BE2C (cell line): ENCODE data around the gene GEMIN7.

ENCODE experiments used
- DNase-seq: peaks from one replicate; pipeline ENCODE4 v3.0.0-alpha.2; 2020
- H3K27me3 ChIP-seq: fragments of 250-450 bp; sonication (Bioruptor Pico); 2 replicates; pipeline ENCODE4 v1.5.1; 2020; ENCODE audit warnings: mild to moderate bottlenecking
- H3K36me3 ChIP-seq: fragments of 250-450 bp; sonication (Bioruptor Pico); 2 replicates; pipeline ENCODE4 v1.5.1; 2020; ENCODE audit warnings: mild to moderate bottlenecking
- H3K4me1 ChIP-seq: fragments of 250-450 bp; sonication (Bioruptor Pico); 2 replicates; pipeline ENCODE4 v1.5.1; 2020
- H3K4me3 ChIP-seq: 2 replicates; pipeline ENCODE4 v1.5.1; 2011; ENCODE audit warnings: low read depth, low read length
- H3K9me3 ChIP-seq: fragments of 250-450 bp; sonication (Bioruptor Pico); 2 replicates; pipeline ENCODE4 v1.5.1; 2020
- CTCF ChIP-seq: IDR thresholded peaks from 2 replicates; pipeline ENCODE4 v1.5.1; 2012; ENCODE audit warnings: mild to moderate bottlenecking, low read depth, low read length

GEMIN7 gene

DNA sequence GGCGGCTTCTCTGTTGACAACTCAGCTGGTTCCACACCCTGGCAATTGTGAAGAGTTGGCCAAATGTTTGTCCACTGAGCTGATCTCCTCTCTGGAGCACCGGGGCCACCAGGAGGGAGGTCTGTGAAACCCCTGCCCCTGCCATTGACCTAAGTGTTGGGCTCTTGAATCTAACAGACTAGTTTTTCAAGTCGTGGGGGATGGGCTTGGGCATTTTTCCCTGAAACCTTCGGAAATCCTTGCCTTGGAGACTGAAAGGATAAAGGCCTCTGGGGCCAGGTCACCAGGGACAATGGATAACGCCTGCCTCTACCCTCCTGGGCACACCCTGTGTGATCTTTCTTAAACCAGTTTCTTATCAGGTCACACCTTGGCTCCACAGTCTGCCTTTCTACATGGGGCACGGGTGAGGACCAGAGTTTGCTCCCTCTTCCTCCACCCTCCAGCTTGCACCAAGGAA is 881 bp downstream of the GEMIN7 start:
- Histone ChIP-seq H3K36me3 (peaks cover 22% of the 10 kb centered on the region), H3K4me1 (peaks cover 5% of the 10 kb centered on the region), H3K4me3 (peak overlapping the region; percentile 100), H3K9me3 (no peaks in the 10 kb centered on the region), H3K27me3 (no peaks in the 10 kb centered on the region)
- TF ChIP-seq CTCF: no peak
- no peak for DNase-seq

GRCh38 chr19:45082170-45082569 is 3.1 kb downstream of the GEMIN7 start:
- H3K9me3 ChIP-seq: no peaks in the 10 kb centered on the region
- no peaks in the 10 kb centered on the region; the same call in 1 of the 2 replicates for H3K4me1 ChIP-seq
- no peak for DNase-seq
- TF ChIP-seq CTCF: no peak
- no peak overlapping the region for H3K4me3 ChIP-seq
- H3K36me3 ChIP-seq: peaks cover 28% of the 10 kb centered on the region
- no peaks in the 10 kb centered on the region for H3K27me3 ChIP-seq

GRCh38 chr19:45086480-45086879 is 7.4 kb downstream of the GEMIN7 start:
- no peaks in the 10 kb centered on the region for H3K4me1 ChIP-seq
- no peak for TF ChIP-seq CTCF
- H3K4me3 ChIP-seq: no peak overlapping the region
- no peaks in the 10 kb centered on the region for H3K27me3 ChIP-seq
- H3K36me3 ChIP-seq: peaks cover 34% of the 10 kb centered on the region
- no peak for DNase-seq
- no peaks in the 10 kb centered on the region for H3K9me3 ChIP-seq

DNA sequence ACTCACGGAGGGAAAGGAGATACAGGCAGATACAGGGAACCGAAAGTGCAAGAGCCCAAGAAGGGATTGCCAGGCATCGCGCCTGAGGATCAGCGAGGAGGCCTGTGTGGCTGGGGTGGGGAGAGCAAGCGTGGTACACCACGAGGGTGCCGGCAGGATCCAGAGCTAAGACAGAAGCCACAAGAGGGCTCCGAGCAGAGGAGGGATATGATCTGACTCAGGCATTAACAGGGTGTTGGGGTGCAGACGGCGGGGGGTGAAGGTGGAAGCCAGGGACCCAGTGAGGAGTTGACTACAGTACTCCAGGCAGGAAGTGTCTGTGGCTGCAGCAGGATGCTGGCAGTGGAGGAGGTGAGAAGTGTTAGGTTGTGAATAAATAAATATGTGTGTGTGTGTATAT is 8.5 kb downstream of the GEMIN7 start:
- no peak for TF ChIP-seq CTCF
- DNase-seq: no peak
- no peaks in the 10 kb centered on the region for H3K4me1 ChIP-seq
- no peaks in the 10 kb centered on the region for H3K9me3 ChIP-seq
- no peaks in the 10 kb centered on the region for H3K27me3 ChIP-seq
- no peak overlapping the region for H3K4me3 ChIP-seq
- peaks cover 26% of the 10 kb centered on the region for H3K36me3 ChIP-seq

DNA sequence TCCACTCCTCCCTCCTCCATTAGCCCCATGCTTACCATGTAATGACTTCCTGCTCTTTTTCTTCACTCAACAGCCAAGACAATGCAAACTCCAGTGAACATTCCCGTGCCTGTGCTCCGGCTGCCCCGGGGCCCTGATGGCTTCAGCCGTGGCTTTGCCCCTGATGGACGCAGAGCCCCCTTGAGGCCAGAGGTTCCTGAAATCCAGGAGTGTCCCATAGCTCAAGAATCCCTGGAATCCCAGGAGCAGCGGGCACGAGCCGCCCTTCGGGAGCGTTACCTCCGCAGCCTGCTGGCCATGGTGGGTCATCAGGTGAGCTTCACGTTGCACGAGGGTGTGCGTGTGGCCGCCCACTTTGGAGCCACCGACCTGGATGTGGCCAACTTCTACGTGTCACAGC is 11.0 kb downstream of the GEMIN7 start:
- Histone ChIP-seq H3K4me3 (no peak overlapping the region), H3K9me3 (no peaks in the 10 kb centered on the region), H3K4me1 (no peaks in the 10 kb centered on the region), H3K36me3 (peaks cover 17% of the 10 kb centered on the region), H3K27me3 (no peaks in the 10 kb centered on the region)
- 0 out of 2 replicates have a peak, but pooled peaks have one; percentile 3 for TF ChIP-seq CTCF
- DNase-seq: no peak

GRCh38 chr19:45090606-45091005 is 11.5 kb downstream of the GEMIN7 start:
- H3K36me3 ChIP-seq: peaks cover 17% of the 10 kb centered on the region
- no peak for DNase-seq
- TF ChIP-seq CTCF: no peak
- peak overlapping the region; percentile 95 for H3K4me3 ChIP-seq
- H3K9me3 ChIP-seq: no peaks in the 10 kb centered on the region
- H3K27me3 ChIP-seq: no peaks in the 10 kb centered on the region
- no peaks in the 10 kb centered on the region for H3K4me1 ChIP-seq
